ENCODE data around the gene EYA2.

DNA sequence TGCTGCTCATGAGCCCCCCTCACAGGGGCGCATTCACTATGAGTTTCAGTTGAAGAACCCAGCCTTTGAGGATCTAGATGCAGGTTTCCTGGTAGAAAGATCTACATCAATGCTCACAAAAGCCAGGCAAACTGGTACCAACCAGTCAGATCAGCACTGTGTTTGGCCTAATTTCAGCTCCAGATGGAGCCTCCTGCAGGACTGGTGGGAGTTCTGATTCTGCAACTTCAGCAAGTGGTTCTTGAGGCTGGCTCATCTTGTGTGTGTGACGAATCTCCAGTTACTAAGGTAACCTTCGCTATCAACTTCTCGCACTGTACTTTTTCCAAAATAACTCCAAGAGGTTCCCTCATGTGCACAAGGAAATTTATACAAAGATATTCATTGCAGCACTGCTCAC lies 343.1 kb downstream of the EYA2 start:
- TF ChIP-seq, protein P1, sequence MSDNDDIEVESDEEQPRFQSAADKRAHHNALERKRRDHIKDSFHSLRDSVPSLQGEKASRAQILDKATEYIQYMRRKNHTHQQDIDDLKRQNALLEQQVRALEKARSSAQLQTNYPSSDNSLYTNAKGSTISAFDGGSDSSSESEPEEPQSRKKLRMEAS (IDR thresholded peaks at IDR 0.05; ENCODE audit: low read depth, low read length), result no peak
- no peak for TF ChIP-seq CTCF (IDR thresholded peaks at IDR 0.05; ENCODE audit: low read depth, low read length)

Data from NB4 (cell line).